Fibroblast of mammary gland (primary cell): ENCODE results near the gene ANKK1.

Experiments
- DNase-seq: peaks from one replicate; pipeline ENCODE4 v3.0.0-alpha.2; 2010; ENCODE audit warnings: low read depth
- H3K4me3 ChIP-seq: 2 replicates; pipeline ENCODE4 v1.5.1; 2011; ENCODE audit warnings: low read depth, mild to moderate bottlenecking, low read length, moderate library complexity; ENCODE audit not compliant: control insufficient read depth
- CTCF ChIP-seq: conservative IDR thresholded peaks from 2 replicates; pipeline ENCODE4 v1.5.1; 2011; ENCODE audit warnings: low read depth, low read length, inconsistent platforms; ENCODE audit not compliant: control insufficient read depth, insufficient read depth

The ANKK1 gene

GRCh38 chr11:113387605-113388211 is at the start of gene ANKK1:
Gene ANKK1 (plus strand): TSS chr11:113387779. CDS start chr11:113387885, 106 bp downstream.
- H3K4me3 ChIP-seq: no peak within 1 kb of the TSS
- no peak for TF ChIP-seq CTCF
- no peak for DNase-seq

- TF ChIP-seq CTCF: no peak
- no peak overlapping the region for H3K4me3 ChIP-seq
- DNase-seq: no peak
Measured at GRCh38 chr11:113338730-113339129, 48.8 kb upstream of the ANKK1 start.

- no peak for TF ChIP-seq CTCF
- no peak for DNase-seq
Measured at GRCh38 chr11:113339929-113340589, 47.5 kb upstream of the ANKK1 start.

GRCh38 chr11:113341388-113342165 is 46.0 kb upstream of the ANKK1 start:
- TF ChIP-seq CTCF: no peak
- no peak for DNase-seq
- no peak overlapping the region for H3K4me3 ChIP-seq

More at GRCh38 chr11:113339929-113340589, 47.5 kb upstream of the ANKK1 start:
- no peak overlapping the region for H3K4me3 ChIP-seq

- DNase-seq: no peak
- H3K4me3 ChIP-seq: no peak overlapping the region
- no peak for TF ChIP-seq CTCF
Measured at GRCh38 chr11:113345978-113346377, 41.6 kb upstream of the ANKK1 start.

- no peak overlapping the region for H3K4me3 ChIP-seq
- DNase-seq: no peak
- TF ChIP-seq CTCF: no peak
Measured at GRCh38 chr11:113349528-113349927, 38.1 kb upstream of the ANKK1 start.
